K562 (cell line): ENCODE data around the gene STXBP5L. TPM values are rescaled to one million over a fixed set of nuclear protein-coding genes. Genes with fewer than 3 reads are reported as not detected.

Experiments
- ATAC-seq: fragments of 200-7000 bp; cut with Tn5 transposase; 3 replicates; pipeline ENCODE4 v1.9.1; 2020; ENCODE audit warnings: moderate library complexity
- BruUV-seq: library from RNA; stranded (reverse); fragments of 400-500 nt; replicated peaks from 2 replicates; lab custom pipeline; 2021; lab: Mats Ljungman, UMichigan
- CTCF ChIA-PET: fragments of 300-600 bp; formaldehyde crosslinking; extraction: SDS; loops from one replicate; lab custom pipeline; 2021; ENCODE audit warnings: low intra/inter-chr PET ratio; lab: Yijun Ruan, JAX
- POLR2A ChIA-PET: fragments of 300-600, 350-650 bp; sonication (Branson Sonifier 250); formaldehyde crosslinking; extraction: SDS; loops from one replicate; lab custom pipeline; 2021; ENCODE audit warnings: antibody characterized with exemption, inconsistent platforms; lab: Yijun Ruan, JAX
- DNase-seq, 4 experiments: peaks; one replicate each; pipeline versions ENCODE4 v3.0.0 to v3.0.0-alpha.2; 2011 to 2018; ENCODE audit warnings: low spot score in 3 of 4, mixed read lengths in 3 of 4; ENCODE audit errors: extremely low read depth in 1 of 4
- FAIRE-seq: peaks from 2 replicates; lab custom pipeline; 2011; peaks lifted over from hg19 to GRCh38; lab: Jason Lieb, UNC
- H2AFZ ChIP-seq: 2 replicates; pipeline ENCODE4 v1.6.0; 2011; ENCODE audit warnings: low read depth, low read length, control low read depth, inconsistent platforms
- H3K27ac ChIP-seq: fragments of 200-600 bp; 3 replicates; pipeline ENCODE4 v1.8.0; 2011; ENCODE audit warnings: low read depth, mild to moderate bottlenecking, control low read depth, inconsistent platforms, low read length, moderate library complexity, mixed read lengths; ENCODE audit errors: extremely low read depth
- H3K27me3 ChIP-seq, 2 experiments: fragments of 300-600 bp in 1 of 2; 2 replicates in 1 of 2; 3 replicates in 1 of 2; pipeline versions ENCODE4 v1.6.0 to v1.8.0; 2011; ENCODE audit warnings: inconsistent platforms in 2 of 2, low read length in 2 of 2, mild to moderate bottlenecking in 1 of 2, mixed read lengths in 1 of 2, moderate library complexity in 1 of 2; ENCODE audit not compliant: control insufficient read depth in 2 of 2, insufficient read depth in 2 of 2
- H3K36me3 ChIP-seq: fragments of 300-600 bp; 3 replicates; pipeline ENCODE4 v1.8.0; 2011; ENCODE audit warnings: mild to moderate bottlenecking, low read length, inconsistent platforms; ENCODE audit not compliant: control insufficient read depth, insufficient read depth
- H3K4me1 ChIP-seq, 2 experiments: fragments of 200-600 bp in 1 of 2; replicated peaks in 1 of 2; 2 replicates in 1 of 2; 3 replicates in 1 of 2; pipeline versions ENCODE4 v1.5.1 to v1.8.0; 2011; ENCODE audit warnings: inconsistent platforms in 2 of 2, low read length in 2 of 2, mild to moderate bottlenecking in 1 of 2, mixed read lengths in 1 of 2, moderate library complexity in 1 of 2; ENCODE audit not compliant: control insufficient read depth in 2 of 2, insufficient read depth in 2 of 2
- H3K4me2 ChIP-seq: 2 replicates; pipeline ENCODE4 v1.6.1; 2011; ENCODE audit warnings: low read length, control low read depth, inconsistent platforms, mixed read lengths; ENCODE audit not compliant: insufficient read depth
- H3K4me3 ChIP-seq: fragments of 200-600 bp; sonication (generic), shearing (Covaris generic); 2 replicates; pipeline ENCODE4 v1.5.1; 2016; ENCODE audit warnings: control low read depth, inconsistent platforms
- H3K79me2 ChIP-seq: fragments of 200-600 bp; 3 replicates; pipeline ENCODE4 v1.8.0; 2011; ENCODE audit warnings: low read length, inconsistent platforms; ENCODE audit not compliant: control insufficient read depth, insufficient read depth
- H3K9ac ChIP-seq, 2 experiments: 2 replicates each; pipeline versions ENCODE4 v1.6.0 to v1.6.1; 2011; ENCODE audit warnings: low read depth in 2 of 2, low read length in 2 of 2, control low read depth in 1 of 2, inconsistent platforms in 1 of 2, mild to moderate bottlenecking in 1 of 2, mixed read lengths in 1 of 2; ENCODE audit not compliant: insufficient read depth in 1 of 2
- H3K9me1 ChIP-seq: one replicate; pipeline ENCODE4 v1.6.0; 2011; ENCODE audit warnings: inconsistent platforms, mild to moderate bottlenecking, low read length, moderate library complexity; ENCODE audit not compliant: control insufficient read depth, insufficient read depth
- H3K9me3 ChIP-seq: replicated peaks from 2 replicates; pipeline ENCODE4 v1.5.1; 2011; ENCODE audit warnings: low read depth, low read length, inconsistent platforms; ENCODE audit not compliant: control insufficient read depth, insufficient read depth
- H4K20me1 ChIP-seq: replicated peaks from 2 replicates; pipeline ENCODE4 v1.6.1; 2011; ENCODE audit warnings: low read length, inconsistent platforms, mixed read lengths; ENCODE audit not compliant: control insufficient read depth, insufficient read depth
- ERF ChIP-seq: fragments of 450-650 bp; formaldehyde crosslinking; IDR thresholded peaks from 2 replicates; pipeline ENCODE4 v1.4.0; 2020; ENCODE audit warnings: mild to moderate bottlenecking, mixed read lengths
- L3MBTL2 ChIP-seq: fragments of 450-650 bp; IDR thresholded peaks from 2 replicates; pipeline ENCODE4 v1.6.1; 2016; ENCODE audit warnings: mild to moderate bottlenecking, moderate library complexity
- NFYB ChIP-seq: IDR thresholded peaks from 2 replicates; pipeline ENCODE4 v1.6.1; 2011; ENCODE audit warnings: mild to moderate bottlenecking, moderate library complexity; ENCODE audit not compliant: insufficient read length; ENCODE audit errors: extremely low read depth
- STAT5B ChIP-seq: fragments of 250-450 bp; sonication (Bioruptor Pico); IDR thresholded peaks from 2 replicates; pipeline ENCODE4 v1.8.0; 2021; ENCODE audit warnings: mild to moderate bottlenecking, inconsistent platforms
- TAF1 ChIP-seq: IDR thresholded peaks from 2 replicates; pipeline ENCODE4 v1.6.1; 2011; ENCODE audit warnings: mild to moderate bottlenecking, low read length, moderate library complexity; ENCODE audit not compliant: insufficient read depth, control insufficient read depth, severe bottlenecking; ENCODE audit errors: extremely low read depth
- TEAD4 ChIP-seq, 2 experiments: sonication (generic) in 1 of 2; formaldehyde crosslinking in 1 of 2; IDR thresholded peaks; 2 replicates each; pipeline versions ENCODE4 v1.6.1 to v1.8.0; 2012 to 2022; ENCODE audit warnings: borderline replicate concordance in 1 of 2, inconsistent platforms in 1 of 2, low read length in 1 of 2, mild to moderate bottlenecking in 1 of 2, missing genetic modification reagents in 1 of 2
- ZNF184 ChIP-seq: sonication (generic); formaldehyde crosslinking; IDR thresholded peaks from 2 replicates; pipeline ENCODE4 v1.5.0; 2020; ENCODE audit warnings: missing genetic modification reagents
- ZNF239 ChIP-seq: fragments of 250-450 bp; sonication (Bioruptor Pico); IDR thresholded peaks from 2 replicates; pipeline ENCODE4 v1.4.0; 2020; ENCODE audit warnings: mild to moderate bottlenecking
- ZNF3 ChIP-seq: fragments of 250-450 bp; sonication (Bioruptor Pico); IDR thresholded peaks from 2 replicates; pipeline ENCODE4 v1.5.0; 2021; ENCODE audit warnings: mild to moderate bottlenecking, moderate library complexity
- ZNF57 ChIP-seq: fragments of 450-650 bp; formaldehyde crosslinking; IDR thresholded peaks from 2 replicates; pipeline ENCODE4 v1.4.0; 2020; ENCODE audit warnings: mild to moderate bottlenecking, moderate library complexity
- WGBS: fragments of 100-300 bp; shearing (Covaris generic); methylation state at CpG from one replicate; pipeline ENCODE4 v1.1.6; 2016; ENCODE audit warnings: low coverage, mixed read lengths; ENCODE audit not compliant: insufficient coverage; ENCODE audit errors: missing lambda C conversion rate; 5-methylcytosine and 5-hydroxymethylcytosine counted together
- in situ Hi-C: fragments of 300-500 bp; cut with MboI; formaldehyde crosslinking; loops from 4 replicates; pipeline ENCODE4 v1.15.0; 2018; ENCODE audit warnings: inconsistent platforms, mixed read lengths
- intact Hi-C: fragments of 100-400 bp; cut with micrococcal nuclease; formaldehyde crosslinking; loops from 2 replicates; pipeline ENCODE4 v1.14.2; 2022
- polyA plus RNA-seq, 8 experiments: library from polyadenylated mRNA; depleted of rRNA in 4 of 8; stranded (reverse) in 5 of 8; unstranded in 3 of 8; fragments of >200 nt; fragmentation: Nextera tagmentation in 2 of 8; fragmentation: Illumina TruSeq in 1 of 8; extraction: Ambion mirVana in 2 of 8; extraction: Trizol in 1 of 8; gene quantifications; 2 replicates each; pipeline versions ENCODE4 v1.2.1 to v1.2.3, GENCODE V29; 2011 to 2014; ENCODE audit warnings: inconsistent platforms in 1 of 8, missing spikeins in 1 of 8
- total RNA-seq, 7 experiments: library from RNA; depleted of rRNA in 6 of 7; stranded (reverse); fragments of >200 nt in 6 of 7; fragmentation: Illumina TruSeq in 2 of 7; extraction: Trizol in 2 of 7; gene quantifications; 2 replicates each; pipeline versions ENCODE4 v1.2.1 to v1.2.3, GENCODE V29; 2011 to 2021; ENCODE audit warnings: low replicate concordance in 1 of 7
- TF ChIP-seq, protein P1 (sequence below): fragments of 450-650 bp; formaldehyde crosslinking; IDR thresholded peaks from 2 replicates; pipeline ENCODE4 v1.4.0; 2020; ENCODE audit warnings: mild to moderate bottlenecking, mixed read lengths
- TF ChIP-seq, protein P2 (sequence below): IDR thresholded peaks from 3 replicates; pipeline ENCODE4 v1.6.1; 2011; ENCODE audit warnings: borderline replicate concordance, mild to moderate bottlenecking, moderate library complexity; ENCODE audit not compliant: insufficient read length; ENCODE audit errors: extremely low read depth
- TF ChIP-seq, protein P3 (sequence below): fragments of 250-450 bp; sonication (Bioruptor Pico); IDR thresholded peaks from 2 replicates; pipeline ENCODE4 v1.5.0; 2021; ENCODE audit warnings: mild to moderate bottlenecking, moderate library complexity

The STXBP5L gene
- total and polyA plus RNA-seq, 9 of the 15 experiments (the other 6 are each of a cell fraction or from before 2014, with no cell fraction given), result 0.03 to 0.04 (median 0.03) TPM; not detected in 6

DNA sequence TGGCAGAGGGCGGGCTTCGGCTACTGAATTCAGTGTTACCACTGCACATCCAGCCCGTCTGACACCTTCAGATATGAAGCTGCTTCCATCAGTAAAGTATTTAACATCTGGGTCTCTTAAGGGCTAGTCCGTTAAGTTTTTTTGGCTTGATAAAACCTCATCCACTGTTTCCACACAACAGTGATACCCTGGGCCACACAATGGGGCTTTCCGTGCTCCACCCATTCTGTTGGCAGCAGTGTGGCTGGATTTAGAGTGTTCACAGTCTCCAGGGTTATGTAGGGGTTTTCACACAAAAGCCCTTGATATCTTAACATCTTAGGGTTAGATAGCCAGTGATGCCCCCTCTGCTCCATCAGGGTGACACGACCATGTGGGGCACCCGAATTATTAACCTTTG is 165.0 kb downstream of the STXBP5L start:
- Histone ChIP-seq H3K27me3 (no peaks in the 10 kb centered on the region), H3K9me3 (no peaks in the 10 kb centered on the region), H3K4me1 (no peaks in the 10 kb centered on the region), H2AFZ (no peak overlapping the region), H3K36me3 (no peaks in the 10 kb centered on the region), H3K79me2 (no peaks in the 10 kb centered on the region), H3K27ac (no peak overlapping the region), H4K20me1 (no peaks in the 10 kb centered on the region), H3K4me2 (no peak overlapping the region), H3K4me3 (no peak overlapping the region), H3K9me1 (no peaks in the 10 kb centered on the region), H3K9ac (no peak overlapping the region)
- ATAC-seq, result no peak
- no peak for FAIRE-seq
- no peak for DNase-seq
- 3% methylated on average over 3 of the region's 7 CpGs for WGBS
- CTCF ChIA-PET, result no interaction called here
- intact Hi-C loops (no loop called here), in situ Hi-C loops (no loop called here)
- BruUV-seq, result no TSS peak
- POLR2A ChIA-PET, result no interaction called here
- TF ChIP-seq TAF1 (no peak), ZNF239 (CRISPR knock-in tag) (no peak), ZNF57 (no peak), L3MBTL2 (no peak), ERF (no peak), STAT5B (CRISPR knock-in tag) (no peak), ZNF184 (CRISPR knock-in tag) (no peak), TEAD4 (IDR thresholded peaks at IDR 0.05; ENCODE audit: low read length) (no peak), TEAD4 (CRISPR knock-in tag; IDR thresholded peaks at IDR 0.05; ENCODE audit: borderline replicate concordance) (no peak), ZNF3 (CRISPR knock-in tag) (no peak), NFYB (no peak)
- TF ChIP-seq, protein P1, sequence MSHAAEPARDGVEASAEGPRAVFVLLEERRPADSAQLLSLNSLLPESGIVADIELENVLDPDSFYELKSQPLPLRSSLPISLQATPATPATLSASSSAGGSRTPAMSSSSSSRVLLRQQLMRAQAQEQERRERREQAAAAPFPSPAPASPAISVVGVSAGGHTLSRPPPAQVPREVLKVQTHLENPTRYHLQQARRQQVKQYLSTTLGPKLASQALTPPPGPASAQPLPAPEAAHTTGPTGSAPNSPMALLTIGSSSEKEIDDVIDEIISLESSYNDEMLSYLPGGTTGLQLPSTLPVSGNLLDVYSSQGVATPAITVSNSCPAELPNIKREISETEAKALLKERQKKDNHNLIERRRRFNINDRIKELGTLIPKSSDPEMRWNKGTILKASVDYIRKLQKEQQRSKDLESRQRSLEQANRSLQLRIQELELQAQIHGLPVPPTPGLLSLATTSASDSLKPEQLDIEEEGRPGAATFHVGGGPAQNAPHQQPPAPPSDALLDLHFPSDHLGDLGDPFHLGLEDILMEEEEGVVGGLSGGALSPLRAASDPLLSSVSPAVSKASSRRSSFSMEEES (CRISPR knock-in tag), result no peak
- TF ChIP-seq, protein P2, sequence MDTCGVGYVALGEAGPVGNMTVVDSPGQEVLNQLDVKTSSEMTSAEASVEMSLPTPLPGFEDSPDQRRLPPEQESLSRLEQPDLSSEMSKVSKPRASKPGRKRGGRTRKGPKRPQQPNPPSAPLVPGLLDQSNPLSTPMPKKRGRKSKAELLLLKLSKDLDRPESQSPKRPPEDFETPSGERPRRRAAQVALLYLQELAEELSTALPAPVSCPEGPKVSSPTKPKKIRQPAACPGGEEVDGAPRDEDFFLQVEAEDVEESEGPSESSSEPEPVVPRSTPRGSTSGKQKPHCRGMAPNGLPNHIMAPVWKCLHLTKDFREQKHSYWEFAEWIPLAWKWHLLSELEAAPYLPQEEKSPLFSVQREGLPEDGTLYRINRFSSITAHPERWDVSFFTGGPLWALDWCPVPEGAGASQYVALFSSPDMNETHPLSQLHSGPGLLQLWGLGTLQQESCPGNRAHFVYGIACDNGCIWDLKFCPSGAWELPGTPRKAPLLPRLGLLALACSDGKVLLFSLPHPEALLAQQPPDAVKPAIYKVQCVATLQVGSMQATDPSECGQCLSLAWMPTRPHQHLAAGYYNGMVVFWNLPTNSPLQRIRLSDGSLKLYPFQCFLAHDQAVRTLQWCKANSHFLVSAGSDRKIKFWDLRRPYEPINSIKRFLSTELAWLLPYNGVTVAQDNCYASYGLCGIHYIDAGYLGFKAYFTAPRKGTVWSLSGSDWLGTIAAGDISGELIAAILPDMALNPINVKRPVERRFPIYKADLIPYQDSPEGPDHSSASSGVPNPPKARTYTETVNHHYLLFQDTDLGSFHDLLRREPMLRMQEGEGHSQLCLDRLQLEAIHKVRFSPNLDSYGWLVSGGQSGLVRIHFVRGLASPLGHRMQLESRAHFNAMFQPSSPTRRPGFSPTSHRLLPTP, result no peak
- TF ChIP-seq, protein P3, sequence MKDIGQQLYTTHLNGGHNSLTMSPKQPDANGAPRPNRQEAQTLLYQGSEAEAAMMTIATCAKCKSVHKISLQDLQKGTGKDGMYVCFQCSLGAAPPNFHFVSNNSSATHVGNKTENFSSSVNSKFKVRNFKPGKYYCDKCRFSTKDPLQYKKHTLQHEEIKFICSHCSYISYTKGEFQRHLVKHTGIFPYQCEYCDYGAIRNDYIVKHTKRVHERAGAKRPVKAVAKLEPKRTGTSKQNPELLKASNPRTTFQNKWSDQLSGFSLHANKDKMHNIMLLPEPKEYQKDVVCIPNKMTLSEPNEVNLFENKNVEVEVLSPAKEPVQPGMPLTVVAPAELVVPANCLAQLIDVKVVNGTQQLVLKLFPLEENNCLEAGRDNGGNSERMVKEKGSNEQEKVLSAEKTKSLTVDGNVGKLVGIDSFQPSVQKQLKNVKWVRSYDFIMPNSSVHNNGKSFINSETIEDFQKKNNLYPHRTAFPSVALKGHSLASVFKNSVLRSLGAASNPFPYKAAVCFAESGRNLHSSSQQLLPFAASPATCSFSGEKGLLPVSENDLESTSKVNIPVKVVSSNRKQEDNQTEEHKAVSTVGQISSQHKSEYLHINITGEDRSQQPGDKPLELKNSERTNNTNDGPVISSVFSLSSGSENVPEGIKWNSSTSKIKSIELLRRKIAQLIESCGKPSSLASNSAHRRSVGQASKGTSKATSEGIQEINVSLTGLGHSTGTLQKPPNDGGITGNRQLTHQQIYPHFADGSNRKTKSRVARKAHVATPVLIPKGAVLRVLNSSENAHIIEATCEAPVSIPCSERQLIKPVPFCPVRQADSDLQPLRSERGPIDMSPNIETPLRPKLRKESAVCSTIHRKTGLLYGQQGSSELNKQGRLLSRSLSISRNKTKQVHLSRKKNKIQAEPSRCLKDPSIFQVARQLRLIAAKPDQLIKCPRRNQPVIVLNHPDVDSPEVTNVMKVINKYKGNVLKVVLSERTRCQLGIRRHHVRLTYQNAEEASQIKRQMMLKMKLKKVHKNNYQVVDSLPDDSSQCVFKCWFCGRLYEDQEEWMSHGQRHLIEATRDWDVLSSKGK (CRISPR knock-in tag), result no peak
